LHCN-M2 (cell line): ENCODE results near the gene CDPF1. TPM values are rescaled to one million over a fixed set of nuclear protein-coding genes. Genes with fewer than 3 reads are reported as not detected.
A peak's percentile ranks its signal among the peaks of the same experiment; 100 is the strongest.

Experiments used
- DNase-seq: peaks from one replicate; pipeline ENCODE4 v3.0.0-alpha.2; 2012; ENCODE audit warnings: low read depth
- polyA plus RNA-seq: library from polyadenylated mRNA; unstranded; fragments of >200 nt; gene quantifications from one replicate; pipeline ENCODE4 v1.2.1, GENCODE V29; 2012; ENCODE audit warnings: missing spikeins
- total RNA-seq: library from RNA; depleted of rRNA; stranded (reverse); fragments of >200 nt; gene quantifications from 2 replicates; pipeline ENCODE4 v1.2.3, GENCODE V29; 2014; rRNA removed

CDPF1 gene, protein sequence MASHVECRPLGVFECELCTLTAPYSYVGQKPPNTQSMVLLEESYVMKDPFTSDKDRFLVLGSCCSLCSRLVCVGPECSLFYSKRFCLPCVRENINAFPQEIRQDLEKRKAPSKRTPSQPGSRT
- total RNA-seq: 15.9 and 21.3 TPM in 2 replicates
- 9.6 TPM for polyA plus RNA-seq

DNA sequence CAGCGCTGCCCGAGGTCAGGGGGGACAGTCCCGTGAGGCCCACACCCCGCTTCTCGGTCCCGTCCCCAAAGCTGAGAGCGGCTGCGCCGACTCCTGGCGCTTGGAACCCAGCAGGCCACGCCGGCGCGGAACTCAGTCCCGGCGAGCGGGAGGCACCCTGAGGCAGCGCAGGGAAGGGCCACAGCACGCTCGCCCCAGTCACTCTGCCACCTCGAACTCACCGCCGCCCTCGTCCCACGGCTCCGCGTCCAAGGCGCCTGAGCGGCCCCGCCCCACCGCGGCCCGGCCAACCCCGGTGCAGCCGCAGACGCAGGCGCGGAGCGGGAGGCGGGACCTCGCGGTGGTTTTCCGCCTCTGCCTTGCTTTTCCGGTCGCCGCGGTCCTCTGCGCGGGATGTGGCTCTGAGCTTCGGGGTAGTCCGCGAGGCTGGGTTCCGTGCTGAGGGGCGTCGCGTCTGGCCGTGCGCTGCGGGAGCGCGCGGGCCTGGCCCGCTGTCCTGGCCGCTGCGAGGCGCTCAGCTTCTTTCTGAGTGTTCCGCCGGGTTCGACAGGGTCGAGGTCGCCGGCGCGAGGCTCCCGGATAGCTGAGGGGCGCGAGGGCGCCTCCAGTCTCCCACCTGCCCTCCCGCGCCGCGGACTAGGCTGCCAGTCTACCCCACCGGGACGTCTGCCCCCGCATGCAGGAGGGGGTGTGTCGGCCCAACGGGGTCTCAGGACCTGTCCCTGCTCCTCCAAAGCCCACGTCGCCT is at the start of gene CDPF1:
Gene CDPF1, minus strand, starts transcription at position 259 of the 748 bp plus-strand sequence. CDS start 2,009 bp downstream, outside the sequence.
- peak; percentile 84 for DNase-seq

DNA sequence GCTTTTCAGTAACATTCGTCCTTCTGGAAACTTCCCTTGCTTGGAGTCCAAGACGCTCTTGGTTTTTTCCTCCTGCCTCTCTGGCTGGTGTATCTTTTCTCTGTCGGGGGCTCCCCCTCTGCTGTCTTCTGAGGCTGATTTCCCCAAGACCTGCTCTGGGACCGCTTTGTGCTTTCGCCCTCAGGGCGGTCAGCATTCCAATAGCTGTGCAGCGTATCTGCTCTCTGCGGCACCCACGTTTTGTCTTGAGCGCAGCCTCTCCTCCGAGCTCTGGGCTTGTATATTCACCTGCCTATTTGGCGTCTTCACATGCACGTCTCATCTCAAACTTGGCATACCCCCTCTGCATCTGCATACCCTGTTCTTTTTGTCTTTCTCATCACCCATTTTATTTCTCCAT is 49.0 kb upstream of the CDPF1 start:
- no peak for DNase-seq

DNA sequence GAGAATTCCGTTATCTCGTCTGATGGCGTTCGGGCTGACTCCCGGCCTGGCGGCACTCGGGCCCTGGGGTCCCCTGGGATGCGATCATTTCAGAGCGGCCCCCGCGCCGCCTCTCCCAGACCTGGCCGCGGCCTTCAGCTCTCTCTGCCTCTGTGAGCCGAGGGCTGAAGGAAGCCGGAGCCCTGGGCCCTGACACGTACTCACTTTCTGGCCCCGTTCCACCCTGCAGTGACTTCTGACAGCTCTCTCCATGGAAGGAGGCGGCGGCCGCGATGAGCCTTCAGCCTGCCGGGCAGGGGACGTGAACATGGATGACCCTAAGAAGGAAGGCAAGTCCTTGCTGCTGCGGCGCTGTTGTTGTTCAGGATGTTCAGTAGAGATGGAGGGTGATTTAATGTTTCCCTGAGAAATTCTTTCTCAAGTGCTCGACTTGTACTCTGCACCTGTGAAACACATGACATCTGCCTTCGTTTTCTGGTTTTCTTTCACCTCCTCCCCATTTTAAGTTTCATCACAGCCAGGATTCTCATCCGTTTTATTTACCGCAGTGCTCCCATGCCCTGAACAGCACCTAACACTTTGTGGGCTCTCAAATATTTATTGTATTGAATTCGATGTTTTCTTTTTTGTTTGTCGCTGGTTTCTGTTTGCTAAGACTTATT is 47.2 kb upstream of the CDPF1 start:
- DNase-seq: peak; percentile 55

DNA sequence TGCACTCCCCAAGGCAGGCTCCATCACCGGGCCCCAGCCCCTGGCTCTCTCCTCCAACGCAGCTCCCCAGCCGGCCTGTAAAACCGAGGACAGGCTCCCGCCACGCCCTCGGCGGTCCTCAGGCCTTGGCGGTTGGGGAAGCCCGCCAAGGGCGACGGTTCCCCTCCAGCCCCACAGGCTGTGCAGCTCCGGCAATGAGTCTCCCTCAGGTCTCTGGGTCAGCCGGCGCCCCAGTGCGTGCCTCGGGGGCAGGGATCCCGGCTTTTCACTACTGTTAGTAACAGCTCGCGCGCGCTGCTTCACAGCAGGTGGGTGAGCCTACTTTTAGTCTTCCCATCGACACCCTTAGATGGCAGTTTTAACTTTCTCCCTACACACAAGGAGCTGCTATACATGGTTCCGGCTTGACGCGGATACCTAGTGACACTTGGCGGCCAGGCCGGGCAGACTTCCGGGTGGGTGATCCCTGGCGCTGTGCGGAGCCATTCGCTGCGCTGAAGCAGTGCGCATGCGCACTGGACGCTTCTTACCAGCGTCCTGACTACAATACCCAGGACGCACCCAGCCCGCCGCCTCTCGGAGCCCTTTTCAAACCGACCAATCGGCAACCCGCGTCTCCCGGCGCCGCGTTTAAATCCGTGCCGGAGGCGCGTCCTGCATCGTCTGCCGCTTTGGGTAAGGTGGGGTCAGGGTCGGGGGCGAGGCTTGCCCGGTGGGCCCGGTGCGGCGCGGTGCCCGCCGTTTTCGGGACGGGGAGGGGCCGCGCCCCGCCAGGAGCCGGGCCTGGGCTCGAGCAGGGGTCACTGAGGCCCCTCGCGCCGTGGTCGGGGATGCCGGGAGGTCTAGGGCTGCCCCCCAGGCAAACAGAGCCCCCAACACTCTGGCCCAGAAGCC is 46.4 kb upstream of the CDPF1 start, which contains the start of gene GTSE1:
Gene GTSE1, plus strand, starts transcription at position 614 of the 894 bp plus-strand sequence. CDS start 531 bp downstream, outside the sequence.
- peak; percentile 97 for DNase-seq

DNA sequence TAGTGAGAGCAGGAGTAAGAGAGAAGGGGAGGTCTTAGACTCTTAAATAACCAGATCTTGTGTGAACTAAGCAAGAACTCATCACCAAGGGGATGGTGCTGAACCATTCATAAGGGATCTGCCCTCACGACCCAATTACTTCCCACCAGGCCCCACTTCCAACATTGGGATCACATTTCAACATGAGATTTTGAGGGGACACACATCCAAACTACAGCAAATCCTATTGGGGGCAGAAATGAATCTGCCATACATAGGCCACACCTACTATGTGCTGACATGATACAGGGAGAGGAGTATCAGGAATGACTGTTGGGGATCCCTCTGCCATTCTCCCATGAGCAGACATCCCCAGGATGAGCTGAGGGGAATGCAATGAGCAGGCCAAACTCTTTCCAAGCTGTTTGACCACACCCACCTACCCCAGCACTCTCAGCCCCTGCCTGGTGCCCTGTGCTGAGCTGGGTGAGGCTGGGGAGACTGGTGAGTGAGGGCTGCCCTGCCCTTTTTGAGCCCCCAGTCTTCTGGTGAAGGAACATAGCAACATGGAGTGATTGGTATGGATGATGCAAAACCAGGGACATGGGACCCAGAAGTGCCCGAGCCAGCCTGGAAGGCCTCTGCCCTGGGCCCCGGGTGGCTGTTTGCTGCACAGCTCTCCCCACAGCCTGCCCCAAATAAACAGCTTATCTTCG is 45.3 kb upstream of the CDPF1 start:
- no peak for DNase-seq

DNA sequence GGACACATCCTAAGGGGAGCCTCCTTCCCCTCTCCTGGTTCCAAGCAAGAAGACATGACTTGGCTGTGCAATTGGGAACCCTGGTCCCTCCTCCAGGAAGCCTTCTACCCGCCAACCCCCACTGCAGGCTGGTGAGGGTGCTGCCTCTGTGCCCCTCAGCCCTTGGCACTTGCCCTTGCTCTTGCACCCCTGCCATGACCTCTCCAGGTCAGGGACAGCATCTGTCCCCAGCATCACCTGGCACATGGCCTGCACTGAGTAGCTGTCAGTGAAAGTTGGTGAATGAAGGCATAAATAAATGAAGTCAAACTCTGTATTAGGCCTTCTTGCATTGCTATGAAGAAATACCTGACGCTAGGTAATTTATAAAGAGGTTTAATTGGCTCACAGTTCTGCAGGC is 44.7 kb upstream of the CDPF1 start:
- DNase-seq: no peak

DNA sequence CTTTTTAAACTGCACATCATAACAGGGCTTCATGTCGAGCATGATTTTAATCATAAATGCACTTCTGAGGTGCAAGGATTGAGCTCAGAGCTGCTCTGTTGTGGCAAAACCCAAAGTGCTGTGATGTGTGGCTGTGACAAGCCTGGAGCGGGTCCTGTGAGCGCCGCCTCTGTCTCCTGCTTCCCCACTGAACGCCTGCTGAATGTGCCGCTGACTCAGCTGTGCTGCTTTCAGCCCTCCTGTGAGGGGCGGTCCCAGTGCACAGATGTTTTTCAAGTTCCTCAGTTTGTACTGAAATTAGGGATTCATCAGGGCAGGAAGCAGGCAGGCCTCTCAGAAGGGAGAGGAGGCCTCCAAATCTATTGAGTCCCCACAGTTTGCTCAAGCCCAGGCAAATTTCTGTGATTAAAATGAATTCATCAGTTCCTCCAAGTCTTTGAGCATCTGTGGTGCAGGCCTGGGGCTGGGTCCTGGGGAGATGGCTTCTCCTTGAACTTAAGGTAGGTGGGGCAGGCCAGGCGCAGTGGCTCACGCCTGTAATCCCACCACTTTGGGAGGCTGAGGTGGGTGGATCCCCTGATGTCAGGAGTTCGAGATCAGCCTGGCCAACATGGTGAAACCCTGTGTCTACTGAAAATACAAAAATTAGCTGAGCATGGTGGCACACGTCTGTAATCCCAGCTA is 43.6 kb upstream of the CDPF1 start:
- DNase-seq: peak; percentile 21

DNA sequence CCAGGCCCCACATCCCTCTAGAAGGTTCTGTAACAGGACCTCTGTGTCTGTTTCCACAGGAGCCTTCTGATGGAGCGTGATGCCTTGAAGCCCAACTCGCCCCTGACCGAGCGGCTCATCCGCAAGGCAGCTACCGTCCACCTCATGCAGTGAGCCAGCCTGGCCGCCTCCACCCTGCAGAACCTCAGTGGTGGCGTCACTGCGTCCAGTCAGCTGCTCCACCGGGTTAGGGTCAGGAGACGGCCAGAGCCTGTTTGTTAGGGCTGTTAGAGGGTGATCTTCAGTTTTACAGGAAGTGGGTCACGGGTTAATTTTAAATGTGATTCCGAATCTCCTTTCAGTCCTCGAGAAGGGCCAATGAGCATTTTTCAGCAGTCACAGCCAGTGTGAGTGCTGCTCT is 42.6 kb upstream of the CDPF1 start:
- DNase-seq: no peak

DNA sequence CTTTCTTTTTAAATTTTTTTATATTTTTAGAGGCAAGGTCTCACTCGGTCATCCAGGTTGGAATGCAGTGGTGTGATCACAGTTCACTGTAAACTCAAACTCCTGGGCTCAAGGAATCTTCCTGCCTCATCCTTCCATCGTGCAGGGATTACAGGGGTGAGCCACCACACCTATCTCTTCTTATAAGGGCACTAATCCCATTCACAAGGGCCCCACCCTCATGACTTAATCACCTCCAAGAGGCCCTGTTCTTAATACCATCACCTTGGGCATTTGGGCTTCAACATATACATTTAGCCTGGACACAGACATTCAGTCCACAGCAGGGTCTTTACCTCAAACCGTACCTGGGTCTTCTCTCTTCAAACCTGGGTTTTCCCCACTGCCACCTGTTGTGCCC is 42.1 kb upstream of the CDPF1 start:
- DNase-seq: no peak

DNA sequence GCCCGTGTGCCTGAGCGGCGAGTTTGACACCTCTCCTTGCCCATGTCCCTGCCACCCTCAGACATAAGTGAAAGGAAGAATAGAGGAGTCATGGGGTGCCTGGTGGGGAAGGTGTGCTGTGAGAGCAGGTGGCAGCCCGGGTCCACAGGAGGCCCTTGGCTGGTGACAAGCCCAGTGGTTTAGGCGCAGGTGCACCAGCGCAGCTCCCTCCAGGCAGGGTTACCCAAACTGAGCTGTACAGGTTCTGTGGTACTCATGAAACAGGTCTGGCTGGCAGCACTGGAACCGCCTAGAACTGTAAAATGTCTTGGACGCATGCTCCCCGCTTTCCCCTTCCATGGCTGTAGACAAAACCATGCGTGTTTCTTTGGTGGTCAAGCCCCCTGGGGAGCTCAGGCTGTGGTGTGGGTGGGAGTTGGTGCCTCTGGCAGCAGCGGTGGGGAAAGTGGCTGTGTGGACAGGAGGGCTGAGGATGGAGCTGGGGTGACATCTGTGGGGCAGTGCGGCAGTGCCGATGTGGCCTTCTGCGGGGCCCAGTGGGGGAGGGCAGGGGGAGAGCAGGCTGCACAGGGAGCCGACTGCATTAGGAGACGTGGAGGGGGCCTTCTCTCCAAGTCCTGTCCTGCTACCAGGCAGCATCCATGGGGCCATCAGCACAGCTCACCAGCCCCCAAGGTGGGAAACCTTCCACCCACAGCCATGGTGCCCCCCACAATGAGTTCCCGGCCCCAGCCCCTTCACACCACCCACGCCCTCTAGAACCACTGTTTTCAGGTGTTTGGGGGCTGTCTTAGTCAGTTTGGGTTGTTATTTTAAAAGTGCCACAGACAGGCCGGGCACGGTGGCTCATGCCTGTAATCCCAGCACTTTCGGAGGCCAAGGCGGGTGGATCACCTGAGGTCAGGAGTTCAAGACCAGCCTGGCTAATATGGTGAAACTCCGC is 41.0 kb upstream of the CDPF1 start:
- DNase-seq: no peak

DNA sequence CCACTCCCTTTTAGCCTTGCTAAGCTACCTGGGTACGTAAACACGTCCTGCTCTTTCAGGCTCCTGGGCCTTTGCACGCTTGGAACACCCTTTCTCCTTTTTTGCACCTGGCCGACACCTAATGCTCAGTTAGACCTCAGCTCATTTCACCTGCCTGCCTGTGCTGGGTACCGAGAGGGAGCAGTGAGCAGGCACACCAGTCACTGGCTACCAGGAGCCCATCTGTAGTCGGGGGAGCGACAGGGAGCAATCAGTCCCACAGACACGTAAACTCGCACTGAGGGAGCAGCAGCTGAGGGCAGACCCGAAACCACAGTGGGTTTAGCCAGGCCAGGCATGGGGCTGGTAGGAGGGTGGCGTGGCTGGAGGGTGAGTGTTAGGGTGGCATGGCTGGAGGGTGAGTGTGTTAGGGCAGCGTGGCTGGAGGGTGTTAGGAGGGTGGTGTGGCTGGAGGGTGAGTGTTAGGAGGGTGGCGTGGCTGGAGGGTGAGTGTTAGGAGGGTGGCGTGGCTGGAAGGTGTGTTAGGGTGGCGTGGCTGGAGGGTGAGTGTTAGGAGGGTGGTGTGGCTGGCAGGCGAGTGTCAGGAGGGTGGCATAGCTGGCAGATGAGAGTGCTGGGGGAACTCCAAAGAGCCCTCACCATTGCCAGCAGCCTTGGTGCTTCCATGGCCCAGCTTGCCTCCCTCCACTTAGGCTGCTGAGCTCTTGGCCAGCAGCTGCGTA is 40.2 kb upstream of the CDPF1 start:
- no peak for DNase-seq

DNA sequence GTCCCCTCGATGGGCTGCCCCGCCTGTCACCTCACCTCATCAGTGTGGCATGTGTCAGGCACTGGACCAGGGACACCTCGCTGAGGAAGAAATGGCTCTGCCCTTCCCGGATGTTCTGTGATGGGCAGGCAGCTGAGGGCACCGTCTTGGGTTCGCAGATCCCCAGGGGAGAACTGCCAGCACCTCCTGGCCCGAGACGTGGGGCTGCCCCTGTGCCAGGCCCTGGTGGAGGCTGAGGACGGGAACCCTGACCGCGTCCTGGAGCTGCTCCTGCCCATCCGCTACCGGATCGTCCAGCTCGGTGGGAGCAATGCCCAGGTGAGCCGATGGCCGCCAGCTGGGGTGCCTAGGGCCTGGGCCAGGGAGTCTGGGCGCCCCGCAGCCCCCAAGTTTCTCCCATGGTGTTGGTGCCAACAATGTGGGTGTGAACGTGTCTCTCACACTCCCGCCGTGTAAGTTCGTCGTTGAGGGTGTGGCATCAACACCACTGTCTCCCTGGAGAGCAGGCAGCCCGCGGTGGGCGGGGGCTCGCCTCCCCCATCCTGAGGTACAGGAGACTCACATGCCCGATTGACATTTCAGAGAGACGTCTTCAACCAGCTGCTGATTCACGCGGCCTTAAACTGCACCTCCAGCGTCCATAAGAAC is 39.3 kb upstream of the CDPF1 start:
- no peak for DNase-seq

DNA sequence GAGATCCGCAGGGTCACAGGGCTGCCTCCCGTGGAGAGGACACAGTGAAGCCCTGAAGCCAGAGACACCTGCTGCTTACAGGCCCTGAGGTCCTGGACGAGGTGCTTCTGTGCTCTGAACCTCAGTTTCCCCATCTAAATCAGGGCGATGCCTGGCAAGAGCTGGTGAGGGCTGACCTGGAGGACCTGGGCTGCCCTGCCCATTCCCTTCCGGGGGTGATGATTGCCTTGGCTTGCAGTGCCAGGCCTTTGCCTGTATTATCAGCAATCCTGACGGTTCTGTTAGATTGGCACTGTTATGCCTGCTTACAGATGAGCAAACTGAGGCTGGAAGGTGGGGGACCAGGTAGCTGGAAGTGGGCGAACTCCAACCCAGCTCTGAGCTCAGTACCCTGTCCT is 38.8 kb upstream of the CDPF1 start:
- no peak for DNase-seq

DNA sequence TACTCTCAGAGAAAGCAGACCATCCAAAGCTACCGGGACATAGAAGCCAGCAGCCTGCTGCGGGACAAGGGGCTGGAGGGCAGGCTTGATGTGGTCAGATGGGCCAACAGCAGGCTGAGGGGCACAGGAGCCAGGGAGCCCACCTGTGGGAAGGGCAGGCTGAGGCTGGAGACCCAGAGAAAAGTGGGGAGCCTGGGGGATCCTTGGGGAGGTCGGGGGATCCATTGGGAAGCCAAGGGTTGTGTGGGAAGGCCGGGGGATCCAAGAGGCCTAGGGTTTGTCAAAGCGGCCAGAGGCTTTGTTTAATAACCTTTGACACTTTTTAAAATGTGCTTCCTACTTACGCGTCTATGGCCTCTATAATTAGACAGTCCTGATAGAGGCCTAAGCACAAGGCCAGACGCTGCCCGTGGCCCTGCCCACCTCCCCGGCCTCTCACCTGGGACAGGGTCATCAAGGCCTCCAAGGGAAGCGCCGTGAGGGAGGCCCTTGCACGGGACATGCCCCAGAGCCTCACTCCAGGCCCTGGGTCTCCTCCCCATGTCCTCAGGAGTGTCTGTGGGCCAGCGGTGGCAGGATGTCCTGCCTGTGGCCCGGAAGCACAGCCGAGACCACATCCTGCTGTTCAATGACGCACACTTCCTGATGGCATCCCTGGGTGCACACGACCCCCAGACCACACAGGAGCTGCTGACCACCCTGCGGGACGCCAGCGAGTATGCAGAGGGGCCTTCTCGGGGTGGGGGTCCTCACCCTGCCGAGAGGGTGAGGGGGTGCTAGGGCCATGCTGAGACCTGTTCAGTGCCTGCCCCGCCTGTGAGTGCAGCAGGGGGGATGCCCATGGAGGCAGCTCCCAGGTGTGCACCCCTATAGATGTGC is 38.0 kb upstream of the CDPF1 start:
- no peak for DNase-seq

DNA sequence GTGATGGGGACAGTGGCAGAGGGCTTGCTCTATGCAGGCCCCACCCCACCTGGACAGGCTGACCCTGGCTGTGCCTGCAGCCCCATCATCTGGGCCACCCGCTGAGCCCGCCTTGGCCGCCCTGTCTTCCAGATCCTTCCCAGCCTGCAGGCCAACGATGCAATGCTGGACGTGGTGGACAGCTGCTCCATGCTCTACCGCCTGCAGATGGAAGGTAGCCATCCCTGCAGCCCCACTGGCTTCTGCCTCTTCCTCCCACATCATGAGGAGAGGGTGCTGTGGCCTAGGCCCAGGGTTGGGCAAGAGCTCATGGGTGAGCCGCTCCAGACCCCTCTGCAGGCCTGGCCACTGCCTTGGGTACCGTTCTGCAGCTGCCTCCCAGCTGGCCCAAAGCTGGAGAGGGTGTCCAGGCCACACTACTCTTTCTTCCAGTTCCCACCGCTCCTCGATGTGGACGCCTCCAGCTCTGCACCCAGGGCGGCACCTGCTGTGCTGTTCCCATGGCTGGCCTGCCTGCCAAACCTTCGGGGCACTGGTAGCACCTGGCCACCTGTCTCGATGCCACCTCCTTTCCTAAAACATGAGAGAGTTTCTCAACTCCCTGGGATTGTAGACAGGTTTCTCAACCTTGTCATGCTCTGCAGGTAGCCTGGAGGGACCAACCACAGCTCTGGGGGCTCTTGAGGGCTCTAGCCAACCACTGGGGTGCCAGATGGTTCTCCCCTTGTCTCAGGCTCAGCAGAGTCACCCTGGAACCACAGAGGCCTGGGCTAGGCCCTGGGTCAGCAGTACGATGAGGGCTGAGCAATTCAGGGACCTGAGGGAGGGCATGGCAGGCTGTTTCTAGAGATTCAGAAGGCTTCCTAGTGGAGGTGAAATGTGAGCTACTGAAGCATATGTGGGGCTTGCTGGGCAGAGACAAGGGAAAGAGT is 37.1 kb upstream of the CDPF1 start:
- DNase-seq: no peak

DNA sequence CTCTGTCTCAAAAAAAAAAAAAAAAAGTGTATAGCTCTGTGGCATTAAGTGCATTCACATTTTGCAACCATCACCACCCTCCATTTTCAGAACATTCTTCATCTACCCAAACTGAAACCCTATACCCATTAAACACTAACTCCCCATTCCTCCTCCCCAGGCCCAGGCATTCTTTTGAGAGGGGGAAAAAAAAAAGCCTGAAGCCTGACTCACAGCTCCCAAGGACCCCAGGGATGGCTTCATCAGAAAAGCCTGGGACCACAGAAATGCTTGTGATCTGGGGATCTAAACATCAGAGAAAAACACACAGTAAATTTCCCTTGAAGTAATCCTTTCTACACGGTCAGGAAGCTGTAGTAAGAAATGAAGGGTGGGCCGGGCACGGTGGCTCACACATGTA is 35.9 kb upstream of the CDPF1 start:
- peak; percentile 52 for DNase-seq
